ENCODE data around the gene FGD3.

The FGD3 gene

DNA sequence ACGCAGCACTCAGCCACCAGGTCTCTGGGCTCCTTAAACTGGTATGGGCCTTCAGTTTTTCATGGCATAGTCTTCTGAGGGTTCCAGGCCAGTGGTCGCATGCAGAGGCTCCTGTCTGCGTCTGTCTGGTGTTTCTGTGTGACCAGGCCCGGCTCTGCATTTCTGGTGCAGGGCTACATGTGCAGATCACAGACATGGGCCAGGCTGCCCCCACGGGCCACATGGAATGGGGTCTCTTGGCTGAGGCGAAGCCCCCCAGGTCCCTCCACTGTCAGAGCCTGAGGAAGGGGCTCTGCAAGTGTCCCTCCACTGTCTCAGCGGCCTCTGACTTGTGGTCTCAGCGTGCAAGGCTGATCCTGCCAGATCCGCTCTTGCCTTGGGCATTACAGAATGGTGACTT, 133.1 kb downstream of the FGD3 start:
- DNase-seq, result no peak

DNA sequence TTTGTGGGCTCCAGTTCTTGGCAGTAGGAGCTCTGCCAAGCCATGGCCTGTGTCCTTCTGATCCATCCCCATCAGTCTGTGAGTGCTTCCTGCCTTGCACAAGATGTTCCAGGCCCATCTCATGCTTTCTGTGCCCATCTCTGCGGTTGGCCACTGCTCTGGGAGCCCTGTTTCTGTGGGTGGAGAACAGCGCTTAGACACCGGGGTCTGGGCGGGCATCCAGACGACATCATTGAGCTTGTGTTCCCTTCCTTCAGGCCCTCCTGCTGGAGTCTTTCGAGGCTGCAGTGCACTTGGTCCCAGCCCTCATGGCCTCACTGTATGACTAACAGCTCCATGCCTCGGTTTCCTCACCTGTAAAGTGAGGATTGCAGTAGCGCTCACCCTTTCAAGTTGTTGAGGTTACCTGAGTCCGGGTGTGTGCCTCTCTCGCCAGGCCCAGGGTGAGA, 133.8 kb downstream of the FGD3 start:
- DNase-seq, result no peak

DNA sequence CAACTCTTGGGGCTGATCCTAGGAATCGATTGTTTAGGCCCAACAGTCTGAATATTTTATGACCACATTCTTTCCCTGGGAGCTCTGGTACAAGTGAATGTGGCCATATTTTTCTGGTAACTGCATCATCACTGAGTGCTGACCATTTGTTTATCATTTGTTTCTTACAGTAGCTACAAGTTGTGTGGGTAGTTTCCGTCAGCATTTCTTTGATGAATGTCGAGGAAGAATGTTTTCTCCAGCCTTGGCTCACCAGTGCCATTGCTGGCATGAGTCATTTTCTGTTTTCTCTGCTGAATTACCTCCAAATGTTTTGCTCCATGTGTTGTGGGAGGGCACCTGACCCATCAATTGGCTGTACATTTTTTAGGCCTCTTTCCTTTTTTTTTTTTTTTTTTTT, 134.6 kb downstream of the FGD3 start:
- no peak for DNase-seq

DNA sequence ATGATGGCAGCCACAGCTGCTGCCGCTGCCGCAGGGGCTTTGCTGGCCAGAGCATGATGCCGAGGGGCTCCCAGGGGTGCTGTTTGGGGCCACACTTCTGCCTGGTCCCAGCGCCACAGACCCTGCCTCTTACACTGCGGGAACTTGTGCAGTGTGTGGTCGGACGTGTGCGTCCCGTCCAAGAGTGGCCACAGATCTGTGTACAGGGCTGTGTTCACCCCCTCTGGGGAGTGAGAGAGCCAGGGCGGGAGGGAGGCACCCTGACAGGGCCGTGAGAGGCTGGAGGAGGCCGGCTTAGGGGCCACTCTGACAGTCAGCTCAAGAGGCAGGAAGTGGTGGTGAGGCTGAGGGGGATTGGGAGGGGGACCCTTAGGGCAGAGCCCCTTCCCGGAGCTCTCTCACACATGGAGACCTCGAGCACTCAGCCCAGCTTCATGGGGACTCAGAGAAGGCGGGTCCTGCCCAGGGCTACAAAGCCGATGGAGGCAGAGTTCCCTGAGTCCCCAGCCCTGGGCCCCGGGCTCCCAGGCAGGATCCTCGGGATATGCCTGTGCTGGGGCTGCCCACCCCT, 135.6 kb downstream of the FGD3 start:
- no peak for DNase-seq

DNA sequence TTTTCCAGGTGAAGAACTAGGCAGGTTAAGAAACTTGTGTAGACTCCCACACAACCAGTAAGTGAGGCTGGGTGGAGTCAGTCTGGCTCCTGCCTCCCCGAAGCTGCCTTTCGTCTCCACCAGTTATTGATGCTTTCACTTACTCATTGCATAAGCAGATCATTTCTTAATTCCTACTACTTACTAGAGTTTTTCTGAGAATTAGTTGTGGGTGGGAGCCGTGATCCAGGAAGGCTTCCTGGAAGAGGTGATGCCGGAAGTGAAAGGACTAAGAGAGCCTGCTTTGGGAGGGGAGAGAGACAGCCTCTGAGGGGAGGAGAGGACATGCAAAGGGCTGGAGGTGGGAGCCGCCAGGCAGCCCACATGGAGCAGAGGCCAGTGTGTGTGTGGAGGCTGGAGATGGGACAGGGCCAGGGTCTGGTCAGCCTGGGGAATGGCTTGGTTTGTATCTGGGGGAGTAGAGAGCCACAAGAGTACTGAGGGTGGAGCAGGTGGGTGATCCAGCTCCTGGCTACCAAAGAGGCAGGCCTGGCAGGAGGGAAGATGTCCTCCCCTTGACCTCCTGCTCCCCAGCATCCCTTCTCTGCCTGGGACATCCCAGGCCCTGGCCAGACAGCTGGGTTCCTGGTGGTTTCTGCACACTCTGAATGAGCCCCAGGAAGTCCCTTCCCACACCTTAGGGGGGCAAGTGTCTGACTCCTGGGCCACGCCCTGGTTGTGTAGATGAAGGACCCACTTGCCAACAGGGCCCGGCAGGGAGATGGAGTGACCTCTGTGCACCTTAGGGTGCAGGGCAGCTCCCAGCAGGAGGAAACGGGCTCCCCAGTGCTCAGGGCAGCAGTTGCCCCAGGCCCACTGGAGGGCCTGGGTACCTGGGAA, 136.5 kb downstream of the FGD3 start:
- DNase-seq, result no peak

DNA sequence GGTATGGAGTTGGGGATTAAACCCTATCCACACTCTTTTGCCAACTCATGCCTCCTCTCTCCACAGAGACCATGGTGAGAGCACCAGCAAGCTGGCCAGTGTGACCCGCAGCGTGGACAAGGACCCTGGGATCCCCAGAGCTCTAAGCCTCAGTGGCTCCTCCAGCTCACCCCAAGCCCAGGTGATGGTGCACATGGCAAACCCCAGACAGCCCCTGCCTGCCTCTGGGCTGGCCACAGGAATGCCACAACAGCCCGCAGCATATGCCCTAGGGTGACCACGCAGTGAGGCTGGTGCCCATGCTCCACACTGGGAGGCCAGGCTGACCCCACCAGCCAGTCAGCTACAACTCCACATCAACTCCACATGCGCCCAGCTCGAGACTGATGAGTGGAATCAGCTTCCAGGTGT, 137.2 kb downstream of the FGD3 start:
- no peak for DNase-seq

DNA sequence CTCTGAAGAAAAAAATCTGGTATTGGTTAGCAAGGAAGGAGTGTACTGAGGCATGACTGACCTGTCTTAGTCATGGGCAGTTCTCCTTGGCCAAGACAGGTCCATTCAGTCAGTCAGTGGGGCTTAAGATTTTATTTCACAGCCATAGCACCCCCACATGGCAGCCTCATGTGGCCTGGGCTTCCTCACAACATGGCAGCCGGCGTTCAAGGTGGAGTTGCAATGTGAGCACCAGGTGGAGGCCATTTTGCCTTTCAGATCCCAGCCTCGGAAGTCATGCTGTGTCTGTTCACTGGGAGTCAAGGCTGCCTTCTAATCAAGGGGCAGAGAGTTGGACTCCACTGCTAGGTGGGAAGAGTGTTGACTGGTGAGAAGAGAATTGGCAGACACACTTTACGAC, 138.4 kb downstream of the FGD3 start:
- DNase-seq, result no peak
